GM19023 (cell line): ENCODE measurements around the gene TFEB.
A peak's percentile ranks its signal among the peaks of the same experiment; 100 is the strongest.

ENCODE experiments used
- ATAC-seq: cut with Tn5 transposase; IDR thresholded peaks from one replicate; pipeline ENCODE4 v1.9.1; 2021; ENCODE audit warnings: mild to moderate bottlenecking, moderate library complexity; ENCODE audit not compliant: unreplicated experiment

TFEB gene

GRCh38 chr6:41707565-41708200 is 27.7 kb downstream of the TFEB start:
- no peak for ATAC-seq

- ATAC-seq, result no peak
These were observed 28.4 kb downstream of the TFEB start for GRCh38 chr6:41706876-41707564.

GRCh38 chr6:41705996-41706835 is 29.2 kb downstream of the TFEB start:
- peak; percentile 81 for ATAC-seq

- ATAC-seq, result no peak
These were observed 30.0 kb downstream of the TFEB start for GRCh38 chr6:41705311-41705995.

GRCh38 chr6:41704656-41705310 is 30.6 kb downstream of the TFEB start:
- ATAC-seq, result no peak

GRCh38 chr6:41704028-41704427 is 31.4 kb downstream of the TFEB start:
- no peak for ATAC-seq

- no peak for ATAC-seq
These were observed 32.5 kb downstream of the TFEB start for GRCh38 chr6:41702771-41703494.

- no peak for ATAC-seq
These were observed 33.2 kb downstream of the TFEB start for GRCh38 chr6:41702089-41702745.

GRCh38 chr6:41700463-41701347 is 34.7 kb downstream of the TFEB start:
- ATAC-seq, result no peak

- ATAC-seq, result no peak
These were observed 36.3 kb downstream of the TFEB start for GRCh38 chr6:41699063-41699462.

- no peak for ATAC-seq
These were observed 37.3 kb downstream of the TFEB start for GRCh38 chr6:41697861-41698781.

- no peak for ATAC-seq
These were observed 38.6 kb downstream of the TFEB start for GRCh38 chr6:41696788-41697187.

GRCh38 chr6:41695825-41696224 is 39.6 kb downstream of the TFEB start:
- no peak for ATAC-seq

GRCh38 chr6:41694815-41695526 is 40.4 kb downstream of the TFEB start:
- ATAC-seq, result no peak

GRCh38 chr6:41693281-41694240 is 41.8 kb downstream of the TFEB start:
- ATAC-seq, result no peak

GRCh38 chr6:41692730-41693129 is 42.7 kb downstream of the TFEB start:
- ATAC-seq, result no peak
